K562 (cell line): ENCODE measurements around the gene CREB3L1. TPM values are rescaled to one million over a fixed set of nuclear protein-coding genes. Genes with fewer than 3 reads are reported as not detected.

Experiments used
- BMI1 ChIP-seq: fragments of 150-350 bp; IDR thresholded peaks from 2 replicates; pipeline ENCODE4 v1.6.1; 2014; ENCODE audit warnings: low read length
- BRD4 ChIP-seq: fragments of 200-600 bp; sonication (generic); IDR thresholded peaks from 2 replicates; pipeline ENCODE4 v1.6.1; 2017; ENCODE audit warnings: inconsistent platforms
- CGGBP1 ChIP-seq: fragments of 250-450 bp; sonication (Bioruptor Pico); IDR thresholded peaks from 2 replicates; pipeline ENCODE4 v1.9.0; 2021; ENCODE audit warnings: mild to moderate bottlenecking
- CHD7 ChIP-seq: fragments of 200-600 bp; sonication (generic); IDR thresholded peaks from one replicate; pipeline ENCODE4 v1.6.1; 2012; ENCODE audit warnings: mild to moderate bottlenecking, low read depth, low read length, inconsistent platforms
- E2F3 ChIP-seq: fragments of 250-450 bp; sonication (Bioruptor Pico); IDR thresholded peaks from 2 replicates; pipeline ENCODE4 v1.4.0; 2020; ENCODE audit warnings: mild to moderate bottlenecking
- ETV5 ChIP-seq: sonication (generic); formaldehyde crosslinking; IDR thresholded peaks from 2 replicates; pipeline ENCODE4 v1.4.0; 2020; ENCODE audit warnings: low read depth, mild to moderate bottlenecking, missing genetic modification reagents
- KAT2B ChIP-seq: IDR thresholded peaks from one replicate; pipeline ENCODE4 v1.6.1; 2012; ENCODE audit warnings: low read depth, mild to moderate bottlenecking, control low read depth, inconsistent platforms, low read length, moderate library complexity
- MTA3 ChIP-seq: fragments of 450-650 bp; formaldehyde crosslinking; IDR thresholded peaks from 2 replicates; pipeline ENCODE4 v1.6.1; 2017; ENCODE audit warnings: mild to moderate bottlenecking, borderline replicate concordance
- NFRKB ChIP-seq: fragments of 450-650 bp; IDR thresholded peaks from 2 replicates; pipeline ENCODE4 v1.6.1; 2016; ENCODE audit warnings: low read depth
- RBM34 ChIP-seq: fragments of 200-400 bp; formaldehyde crosslinking; IDR thresholded peaks from 2 replicates; pipeline ENCODE4 v1.6.1; 2018; ENCODE audit warnings: low read length, borderline replicate concordance; ENCODE audit not compliant: insufficient read depth
- SOX6 ChIP-seq: fragments of 450-650 bp; IDR thresholded peaks from 2 replicates; pipeline ENCODE4 v1.6.1; 2014; ENCODE audit warnings: mild to moderate bottlenecking
- THAP7 ChIP-seq: fragments of 250-450 bp; sonication (Bioruptor Pico); IDR thresholded peaks from 2 replicates; pipeline ENCODE4 v1.5.0; 2021
- ZFP30 ChIP-seq: fragments of 250-450 bp; sonication (Bioruptor Pico); IDR thresholded peaks from 2 replicates; pipeline ENCODE4 v1.8.0; 2022; ENCODE audit warnings: moderate library complexity, mild to moderate bottlenecking, inconsistent platforms, borderline replicate concordance
- ZNF184 ChIP-seq: sonication (generic); formaldehyde crosslinking; IDR thresholded peaks from 2 replicates; pipeline ENCODE4 v1.5.0; 2020; ENCODE audit warnings: missing genetic modification reagents
- ZNF316 ChIP-seq: fragments of 450-650 bp; IDR thresholded peaks from 2 replicates; pipeline ENCODE4 v1.6.1; 2016
- ZNF507 ChIP-seq: conservative IDR thresholded peaks from 2 replicates; pipeline ENCODE4 v1.6.1; 2017; ENCODE audit warnings: missing genetic modification characterization, missing compliant biosample characterization
- ZNF561 ChIP-seq: fragments of 450-650 bp; formaldehyde crosslinking; conservative IDR thresholded peaks from 2 replicates; pipeline ENCODE4 v1.4.0; 2020; ENCODE audit warnings: mild to moderate bottlenecking, moderate library complexity
- polyA plus RNA-seq, 8 experiments: library from polyadenylated mRNA; depleted of rRNA in 4 of 8; stranded (reverse) in 5 of 8; unstranded in 3 of 8; fragments of >200 nt; fragmentation: Nextera tagmentation in 2 of 8; fragmentation: Illumina TruSeq in 1 of 8; extraction: Ambion mirVana in 2 of 8; extraction: Trizol in 1 of 8; gene quantifications; 2 replicates each; pipeline versions ENCODE4 v1.2.1 to v1.2.3, GENCODE V29; 2011 to 2014; ENCODE audit warnings: inconsistent platforms in 1 of 8, missing spikeins in 1 of 8
- total RNA-seq, 7 experiments: library from RNA; depleted of rRNA in 6 of 7; stranded (reverse); fragments of >200 nt in 6 of 7; fragmentation: Illumina TruSeq in 2 of 7; extraction: Trizol in 2 of 7; gene quantifications; 2 replicates each; pipeline versions ENCODE4 v1.2.1 to v1.2.3, GENCODE V29; 2011 to 2021; ENCODE audit warnings: low replicate concordance in 1 of 7

Gene CREB3L1
- total and polyA plus RNA-seq, 9 of the 15 experiments (the other 6 are each of a cell fraction or from before 2014, with no cell fraction given): 1.2 to 27.6 (median 3.7) TPM

- TF ChIP-seq NFRKB: no peak
- TF ChIP-seq ZNF561: no peak
- TF ChIP-seq CGGBP1 (CRISPR knock-in tag): no peak
- no peak for TF ChIP-seq SOX6
- TF ChIP-seq CHD7: no peak
- TF ChIP-seq RBM34: no peak
- no peak for TF ChIP-seq KAT2B
- no peak for TF ChIP-seq ETV5
- TF ChIP-seq BMI1: no peak
- no peak for TF ChIP-seq ZNF184 (CRISPR knock-in tag)
- TF ChIP-seq E2F3: no peak
- no peak for TF ChIP-seq THAP7 (CRISPR knock-in tag)
- no peak for TF ChIP-seq ZNF316
- no peak for TF ChIP-seq ZNF507 (tag)
- peak; percentile 54; the same call in 1 of the 2 replicates for TF ChIP-seq MTA3
- TF ChIP-seq ZFP30 (CRISPR knock-in tag): no peak
- TF ChIP-seq BRD4: no peak
Observed at GRCh38 chr11:46352063-46352841, 74.8 kb downstream of the CREB3L1 start (continued).
